Smooth muscle cell of the umbilical artery (primary cell): ENCODE results near the gene RAI1. TPM values are rescaled to one million over a fixed set of nuclear protein-coding genes. Genes with fewer than 3 reads are reported as not detected.

Experiments
- total RNA-seq: library from RNA; depleted of rRNA; stranded (reverse); fragments of >200 nt; gene quantifications from 2 replicates; pipeline ENCODE4 v1.2.3, GENCODE V29; 2014

Gene RAI1
- 13.7 and 23.9 TPM in 2 replicates for total RNA-seq

GRCh38 chr17:17681187-17681743 is at the start of gene RAI1:
Gene RAI1 (plus strand): TSS chr17:17681458. CDS start chr17:17792949, 111,491 bp downstream.

GRCh38 chr17:17836818-17837379 is 155.6 kb downstream of the RAI1 start, which contains the start of gene SREBF1:
Gene SREBF1 (minus strand): TSS chr17:17836986. CDS start chr17:17836817, 169 bp downstream.

Other genes with a start within 250 kb of the RAI1 start
- gene MED9, start 204.5 kb upstream of the RAI1 start, total RNA-seq: 10.3 and 12.2 TPM in 2 replicates
- gene RASD1, start 185.1 kb upstream of the RAI1 start, total RNA-seq: 0.83 and 1.8 TPM in 2 replicates
- gene PEMT, start 89.8 kb upstream of the RAI1 start, total RNA-seq: 19.9 and 36.2 TPM in 2 replicates
- gene SREBF1, start 155.5 kb downstream of the RAI1 start, total RNA-seq: 55.1 and 62.4 TPM in 2 replicates